B cell (primary cell): ENCODE results near the gene MAPRE3.

Experiments used
- CTCF ChIP-seq: fragments of 200-600 bp; IDR thresholded peaks from one replicate; pipeline ENCODE4 v1.8.0; 2022; ENCODE audit warnings: antibody characterized with exemption, mild to moderate bottlenecking
- EZH2 ChIP-seq: IDR thresholded peaks from 2 replicates; pipeline ENCODE4 v1.6.1; 2012; ENCODE audit warnings: borderline replicate concordance, low read depth, mild to moderate bottlenecking, moderate library complexity, low read length; ENCODE audit not compliant: insufficient read depth, poor library complexity, severe bottlenecking

- no peak for TF ChIP-seq CTCF
- TF ChIP-seq EZH2, result no peak
These were observed 32.6 kb downstream of the MAPRE3 start for GRCh38 chr2:27003007-27003406.
